ENCODE data around the gene CNTN2.

The CNTN2 gene

GRCh38 chr1:205067031-205067430 is 24.0 kb downstream of the CNTN2 start:
- no peak overlapping the region for H3K27ac Mint-ChIP-seq
- no peaks in the 10 kb centered on the region for H3K36me3 Mint-ChIP-seq (ENCODE audit: low read depth)
- TF ChIP-seq CTCF (IDR thresholded peaks at IDR 0.05; ENCODE audit: unreplicated experiment in 3 of 3): no peak
- H3K27me3 Mint-ChIP-seq (ENCODE audit: low read depth): peaks cover 11% of the 10 kb centered on the region
- no peak overlapping the region for H3K4me3 Mint-ChIP-seq
- no peaks in the 10 kb centered on the region for H3K9me3 Mint-ChIP-seq
- peaks cover 8% of the 10 kb centered on the region for H3K4me1 Mint-ChIP-seq

GRCh38 chr1:205068001-205068400 is 25.0 kb downstream of the CNTN2 start:
- no peak overlapping the region for H3K4me3 Mint-ChIP-seq
- peaks cover 8% of the 10 kb centered on the region for H3K4me1 Mint-ChIP-seq
- H3K36me3 Mint-ChIP-seq (ENCODE audit: low read depth): no peaks in the 10 kb centered on the region
- H3K27me3 Mint-ChIP-seq (ENCODE audit: low read depth): peaks cover 7% of the 10 kb centered on the region
- H3K9me3 Mint-ChIP-seq: no peaks in the 10 kb centered on the region
- H3K27ac Mint-ChIP-seq: no peak overlapping the region
- no peak for TF ChIP-seq CTCF (IDR thresholded peaks at IDR 0.05; ENCODE audit: unreplicated experiment in 3 of 3)

GRCh38 chr1:205068457-205069040 is 25.5 kb downstream of the CNTN2 start:
- H3K4me1 Mint-ChIP-seq: peaks cover 8% of the 10 kb centered on the region
- H3K4me3 Mint-ChIP-seq: no peak overlapping the region
- H3K36me3 Mint-ChIP-seq (ENCODE audit: low read depth): no peaks in the 10 kb centered on the region
- H3K9me3 Mint-ChIP-seq: no peaks in the 10 kb centered on the region
- H3K27ac Mint-ChIP-seq: peak overlapping the region in 1 of 3 experiments; percentile 29
- no peak for TF ChIP-seq CTCF (IDR thresholded peaks at IDR 0.05; ENCODE audit: unreplicated experiment in 3 of 3)
- H3K27me3 Mint-ChIP-seq (ENCODE audit: low read depth): peaks cover 7% of the 10 kb centered on the region

GRCh38 chr1:205069371-205070125 is 26.5 kb downstream of the CNTN2 start:
- TF ChIP-seq CTCF (IDR thresholded peaks at IDR 0.05; ENCODE audit: unreplicated experiment in 3 of 3): no peak
- H3K36me3 Mint-ChIP-seq (ENCODE audit: low read depth): no peaks in the 10 kb centered on the region
- no peak overlapping the region for H3K4me3 Mint-ChIP-seq
- no peaks in the 10 kb centered on the region for H3K9me3 Mint-ChIP-seq
- peaks cover 8% of the 10 kb centered on the region for H3K4me1 Mint-ChIP-seq
- H3K27ac Mint-ChIP-seq: no peak overlapping the region
- H3K27me3 Mint-ChIP-seq (ENCODE audit: low read depth): peaks cover 4% of the 10 kb centered on the region

- H3K36me3 Mint-ChIP-seq (ENCODE audit: low read depth): no peaks in the 10 kb centered on the region
- H3K27ac Mint-ChIP-seq: no peak overlapping the region
- peaks cover 8% of the 10 kb centered on the region for H3K4me1 Mint-ChIP-seq
- no peak for TF ChIP-seq CTCF (IDR thresholded peaks at IDR 0.05; ENCODE audit: unreplicated experiment in 3 of 3)
- H3K4me3 Mint-ChIP-seq: no peak overlapping the region
- H3K27me3 Mint-ChIP-seq (ENCODE audit: low read depth): peaks cover 7% of the 10 kb centered on the region
- H3K9me3 Mint-ChIP-seq: no peaks in the 10 kb centered on the region
These were observed 28.0 kb downstream of the CNTN2 start for GRCh38 chr1:205071028-205071409.

- no peak for TF ChIP-seq CTCF (IDR thresholded peaks at IDR 0.05; ENCODE audit: unreplicated experiment in 3 of 3)
- H3K36me3 Mint-ChIP-seq (ENCODE audit: low read depth): no peaks in the 10 kb centered on the region
- peaks cover 8% of the 10 kb centered on the region for H3K4me1 Mint-ChIP-seq
- H3K27ac Mint-ChIP-seq: no peak overlapping the region
- no peaks in the 10 kb centered on the region for H3K9me3 Mint-ChIP-seq
- H3K27me3 Mint-ChIP-seq (ENCODE audit: low read depth): peaks cover 7% of the 10 kb centered on the region
- H3K4me3 Mint-ChIP-seq: no peak overlapping the region
These were observed 28.8 kb downstream of the CNTN2 start for GRCh38 chr1:205071801-205072200.
